22Rv1 (cell line): Measurements from ENCODE around the gene SGSM2.

Source experiments
- ZFX ChIP-seq: fragments of 450-650 bp; IDR thresholded peaks from 2 replicates; pipeline ENCODE4 v1.6.1; 2017; ENCODE audit warnings: antibody characterized with exemption, borderline replicate concordance
- TF ChIP-seq, protein P1 (sequence below): fragments of 450-650 bp; IDR thresholded peaks from 2 replicates; pipeline ENCODE4 v1.5.1; 2017; ENCODE audit warnings: mild to moderate bottlenecking

DNA sequence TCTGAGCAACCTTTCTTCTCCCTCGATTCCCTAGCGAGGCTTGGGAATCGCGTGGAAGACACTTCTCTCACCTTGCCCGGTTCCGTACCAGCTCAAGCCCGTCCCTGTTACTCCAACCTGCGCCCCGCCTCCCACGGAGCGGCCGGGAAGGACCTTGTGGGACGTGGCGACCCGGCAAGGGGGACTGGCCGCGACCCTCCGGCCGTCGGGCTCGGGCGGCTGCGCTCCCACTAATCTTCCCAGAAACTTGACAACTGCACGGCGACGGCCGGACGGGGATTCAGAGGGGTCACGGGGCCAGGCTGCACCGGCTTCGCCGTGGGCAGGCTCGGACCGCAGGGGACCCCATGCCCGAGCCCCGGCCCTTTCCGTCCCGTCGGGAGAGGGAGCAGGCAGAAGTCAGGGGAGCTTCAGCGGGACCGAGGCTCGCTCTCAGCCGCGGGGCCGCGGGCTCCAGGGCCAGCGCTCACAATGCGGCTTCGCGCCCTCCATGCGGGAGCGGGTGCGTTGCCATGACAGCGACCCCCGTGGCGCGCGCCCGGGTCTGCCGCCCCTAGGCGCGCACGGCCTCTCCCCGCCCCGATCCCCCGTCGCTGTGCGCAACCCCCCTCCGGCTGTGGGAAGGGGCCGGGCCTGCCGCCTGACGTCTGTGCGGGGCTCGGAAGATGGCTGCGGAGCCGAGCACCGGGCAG is at the start of gene SGSM2:
- TF ChIP-seq, protein P1, sequence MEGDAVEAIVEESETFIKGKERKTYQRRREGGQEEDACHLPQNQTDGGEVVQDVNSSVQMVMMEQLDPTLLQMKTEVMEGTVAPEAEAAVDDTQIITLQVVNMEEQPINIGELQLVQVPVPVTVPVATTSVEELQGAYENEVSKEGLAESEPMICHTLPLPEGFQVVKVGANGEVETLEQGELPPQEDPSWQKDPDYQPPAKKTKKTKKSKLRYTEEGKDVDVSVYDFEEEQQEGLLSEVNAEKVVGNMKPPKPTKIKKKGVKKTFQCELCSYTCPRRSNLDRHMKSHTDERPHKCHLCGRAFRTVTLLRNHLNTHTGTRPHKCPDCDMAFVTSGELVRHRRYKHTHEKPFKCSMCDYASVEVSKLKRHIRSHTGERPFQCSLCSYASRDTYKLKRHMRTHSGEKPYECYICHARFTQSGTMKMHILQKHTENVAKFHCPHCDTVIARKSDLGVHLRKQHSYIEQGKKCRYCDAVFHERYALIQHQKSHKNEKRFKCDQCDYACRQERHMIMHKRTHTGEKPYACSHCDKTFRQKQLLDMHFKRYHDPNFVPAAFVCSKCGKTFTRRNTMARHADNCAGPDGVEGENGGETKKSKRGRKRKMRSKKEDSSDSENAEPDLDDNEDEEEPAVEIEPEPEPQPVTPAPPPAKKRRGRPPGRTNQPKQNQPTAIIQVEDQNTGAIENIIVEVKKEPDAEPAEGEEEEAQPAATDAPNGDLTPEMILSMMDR: no peak
- no peak for TF ChIP-seq ZFX
